Stimulated activated CD4-positive, alpha-beta T cell treated with anti-CD3 and anti-CD28 coated beads, TNF-alpha, amount 100 ng/mL, for 1 hour (primary cell): ENCODE data around the gene PPP1R9A.

ENCODE experiments used
- DNase-seq, 3 donors: peaks; one replicate each; pipeline ENCODE4 v3.0.0-alpha.2; 2020; ENCODE audit warnings: low read depth in 3 of 3, low spot score in 1 of 3

The PPP1R9A gene

DNA sequence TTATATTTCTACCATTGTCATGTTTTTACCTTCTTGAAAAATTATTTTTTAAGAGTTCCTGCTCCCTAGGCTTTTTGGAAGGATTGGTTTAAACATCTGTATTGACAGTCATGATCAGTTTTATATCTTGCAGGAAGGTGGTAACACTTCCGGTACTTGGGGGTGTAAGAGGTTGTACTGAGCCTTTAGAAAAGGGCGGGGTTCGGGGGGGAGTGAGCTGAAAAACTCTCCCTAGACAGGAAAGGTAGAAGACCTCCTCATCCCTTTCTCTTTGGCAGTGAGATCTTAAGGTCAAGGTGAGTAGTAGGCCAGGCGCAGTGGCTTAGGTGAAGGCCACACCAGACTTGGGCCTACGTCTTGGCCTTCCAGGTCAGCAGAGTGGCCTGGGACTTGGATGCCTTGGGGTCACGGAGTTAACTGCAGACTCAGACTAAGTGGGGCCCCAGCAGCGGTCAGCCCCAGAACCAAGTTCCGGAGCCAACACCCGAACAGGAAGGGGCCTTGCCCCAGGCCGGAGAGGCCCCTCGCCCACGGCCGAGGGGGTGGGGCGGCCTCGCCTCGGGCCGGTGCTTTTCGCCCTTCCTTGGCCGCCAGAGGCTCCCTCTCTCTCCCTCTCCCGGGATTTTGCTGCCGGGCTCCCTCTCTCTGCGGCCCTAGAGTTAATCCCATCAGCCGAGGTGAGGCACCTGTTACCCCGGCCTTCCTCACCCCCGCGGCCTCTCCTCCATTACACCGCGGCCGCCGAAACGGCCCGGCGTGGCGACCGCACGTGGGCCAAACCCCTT lies at the start of gene PPP1R9A:
PPP1R9A (plus strand) TSS at position 569 of the 785 bp plus-strand sequence. CDS start 2,520 bp downstream, outside the sequence.
- no peak for DNase-seq

- no peak for DNase-seq
These were observed 36.3 kb upstream of the PPP1R9A start for GRCh38 chr7:94871132-94871531.

GRCh38 chr7:94873239-94873638 lies 34.2 kb upstream of the PPP1R9A start:
- no peak for DNase-seq

DNA sequence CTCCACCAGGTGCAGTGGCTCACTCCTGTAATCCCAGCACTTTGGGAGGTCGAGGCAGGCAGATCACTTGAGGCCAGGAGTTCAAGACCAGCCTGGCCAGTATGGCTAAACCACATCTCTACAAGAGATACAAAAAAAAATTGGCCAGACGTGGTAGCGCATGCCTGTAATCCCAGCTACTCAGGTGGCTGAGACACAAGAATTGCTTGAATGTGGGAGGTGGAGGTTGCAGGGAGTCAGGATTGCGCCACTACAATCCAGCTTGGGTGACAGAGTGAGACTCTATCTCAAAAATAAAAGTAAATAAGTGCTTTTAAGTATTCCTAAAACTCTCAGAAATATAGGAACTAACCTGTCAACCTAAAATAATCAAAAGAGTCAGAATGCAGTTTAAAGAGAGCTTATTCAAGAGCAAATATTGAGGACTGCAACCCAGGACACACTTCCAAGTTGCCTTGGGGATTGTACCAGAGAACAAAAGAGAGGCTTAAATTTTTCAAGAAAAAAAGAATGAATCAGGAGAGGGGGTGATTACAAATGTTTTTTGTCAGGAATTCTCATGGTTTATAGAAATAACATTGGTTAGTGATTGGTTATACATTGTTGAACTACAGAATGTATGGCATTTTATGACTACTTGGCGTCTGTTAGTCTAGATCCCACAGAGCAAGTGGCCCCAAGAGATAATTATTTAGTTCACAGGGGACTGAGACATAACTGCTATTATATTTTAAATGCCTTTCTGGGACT lies 33.2 kb upstream of the PPP1R9A start:
- no peak for DNase-seq

DNA sequence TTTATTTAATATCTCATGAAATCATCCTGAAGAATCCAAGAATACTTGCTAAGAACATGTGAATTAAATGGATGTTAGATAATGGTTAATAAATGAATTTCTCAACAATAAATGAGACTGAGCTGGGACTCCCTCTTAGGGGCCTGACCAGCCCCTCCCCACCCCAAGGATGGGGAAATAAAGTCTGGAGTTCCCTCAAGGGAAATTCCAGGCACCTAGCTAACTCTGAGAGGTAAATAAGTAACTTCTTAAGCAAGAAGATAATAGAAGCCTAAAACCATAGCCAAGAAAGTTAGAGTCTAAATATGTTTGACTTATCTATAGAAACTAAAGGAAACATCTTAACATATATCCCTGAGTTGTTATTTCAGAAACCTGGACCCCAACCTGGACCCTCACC lies 32.2 kb upstream of the PPP1R9A start:
- DNase-seq: no peak

DNA sequence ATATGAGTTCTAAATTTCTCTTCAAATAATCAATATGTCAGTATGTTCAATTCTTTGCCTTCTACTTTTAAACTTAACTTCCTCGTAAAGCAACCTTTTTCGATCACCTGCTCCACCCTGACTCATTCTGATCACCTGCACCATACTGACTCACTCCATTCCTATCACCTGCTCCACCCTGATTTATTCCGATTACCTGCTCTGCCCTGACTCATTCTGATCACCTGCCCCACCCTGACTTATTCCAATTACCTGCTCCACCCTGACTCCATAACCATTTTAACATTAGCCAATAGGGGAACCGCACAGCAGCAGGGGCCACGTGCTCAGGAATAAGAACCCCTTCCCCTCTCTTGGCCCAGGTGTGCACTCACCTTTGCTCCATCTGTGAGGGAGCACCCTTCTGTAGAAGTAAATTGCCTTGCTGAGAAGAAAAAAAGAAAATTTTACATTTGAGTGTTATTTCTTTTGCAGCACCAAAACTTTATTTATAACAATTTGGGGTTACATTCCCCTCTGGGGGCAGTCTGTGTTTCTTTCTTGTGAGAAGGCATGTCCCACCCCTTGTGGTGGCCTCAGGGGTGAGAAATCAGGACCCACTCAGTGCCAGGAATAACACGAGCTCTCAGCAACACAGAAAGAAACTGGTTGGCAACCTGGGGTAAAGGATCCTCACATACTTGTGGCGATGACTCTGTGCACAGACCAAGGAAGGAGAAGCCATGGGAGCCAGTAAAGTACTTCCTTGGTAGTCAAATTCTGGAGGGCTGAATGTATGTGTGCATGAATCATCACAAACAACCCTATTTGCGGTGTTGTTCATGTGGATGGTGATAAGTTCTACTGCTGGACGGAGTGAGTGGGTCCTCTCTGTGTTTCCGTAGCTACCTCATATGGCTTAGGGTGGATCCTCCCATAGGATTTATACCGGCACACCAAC lies 29.4 kb upstream of the PPP1R9A start:
- no peak for DNase-seq

DNA sequence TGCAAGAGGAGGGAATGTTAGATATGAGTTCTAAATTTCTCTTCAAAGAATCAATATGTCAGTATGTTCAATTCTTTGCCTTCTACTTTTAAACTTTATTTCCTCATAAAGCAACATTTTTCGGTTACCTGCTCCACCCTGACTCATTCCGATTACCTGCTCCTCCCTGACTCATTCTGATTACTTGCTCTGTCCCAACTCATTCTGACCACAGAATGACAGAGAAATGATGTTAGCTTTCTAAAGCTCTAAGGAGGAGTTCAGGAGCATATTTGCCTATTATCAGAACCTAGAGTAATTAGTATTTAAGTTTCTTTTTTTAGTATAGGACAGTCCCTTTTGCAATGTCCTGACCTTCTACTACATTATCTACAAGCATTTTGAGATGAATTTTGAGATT lies 24.5 kb upstream of the PPP1R9A start:
- DNase-seq: no peak

DNA sequence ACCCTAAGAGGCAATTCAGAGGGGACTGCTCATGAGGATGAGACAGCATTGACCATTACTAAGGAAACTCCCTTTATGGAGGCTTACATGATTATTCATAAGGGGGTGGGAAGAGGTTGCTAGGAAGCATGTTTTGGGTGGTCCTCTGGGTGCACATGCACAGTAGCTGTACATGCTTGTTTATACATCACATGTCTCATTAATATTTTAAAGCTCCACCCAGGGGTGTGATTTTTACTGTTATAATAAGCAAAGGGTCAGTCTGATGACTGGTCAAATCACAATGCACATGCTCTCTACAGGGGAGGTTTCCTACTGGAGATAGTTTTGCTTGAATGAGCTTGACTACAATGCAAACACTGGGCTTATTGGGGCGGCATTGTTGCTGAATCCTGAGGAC lies 23.8 kb upstream of the PPP1R9A start:
- DNase-seq: no peak

DNA sequence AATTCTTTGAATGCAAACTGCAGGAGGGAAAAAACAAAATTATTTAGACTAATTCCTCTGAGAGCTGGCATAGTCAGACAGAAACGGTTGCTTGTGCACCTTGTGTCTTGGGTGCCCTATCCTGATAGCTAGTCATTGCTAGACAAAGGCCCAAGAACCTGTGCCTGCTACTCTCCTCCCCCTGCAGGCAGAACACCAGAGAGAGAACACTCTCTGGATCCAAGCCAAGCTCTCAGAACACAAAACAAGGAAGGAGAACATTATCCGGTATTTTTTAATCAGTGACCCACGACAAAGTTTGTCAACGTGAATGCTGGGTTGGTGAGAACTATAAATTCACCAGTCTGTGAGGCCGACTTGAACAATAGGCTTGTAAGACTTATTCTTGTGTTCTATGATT lies 18.8 kb upstream of the PPP1R9A start:
- DNase-seq: no peak

DNA sequence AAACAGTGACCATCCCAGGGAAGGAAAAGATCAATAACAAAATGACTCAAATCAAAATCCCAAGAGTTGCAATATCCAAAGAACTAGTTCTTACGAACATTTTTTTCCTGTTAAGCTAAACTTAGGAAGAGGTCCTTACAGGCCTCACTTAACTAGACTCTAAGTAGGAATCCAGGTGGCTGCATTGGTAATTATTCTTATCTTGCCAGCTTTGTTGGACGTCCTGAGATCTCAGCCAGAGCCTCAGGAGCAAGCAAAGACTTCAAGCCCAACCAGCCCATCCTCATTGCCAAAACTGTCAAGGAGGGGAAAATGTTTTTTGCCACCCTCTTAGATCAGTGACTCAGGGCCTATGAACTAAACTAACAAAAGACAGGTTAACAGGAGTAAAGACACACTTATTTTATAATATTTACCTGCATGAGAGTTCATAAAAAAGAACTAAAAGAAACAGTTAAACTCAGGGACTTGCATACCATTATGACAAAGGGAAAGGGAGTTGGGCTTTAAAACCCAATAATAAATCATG lies 18.3 kb upstream of the PPP1R9A start:
- no peak for DNase-seq

- DNase-seq: no peak
These were observed 17.2 kb upstream of the PPP1R9A start for GRCh38 chr7:94890216-94890615.

- DNase-seq: no peak
These were observed 13.7 kb upstream of the PPP1R9A start for GRCh38 chr7:94893661-94894060.

- DNase-seq: no peak
These were observed 9.9 kb upstream of the PPP1R9A start for GRCh38 chr7:94897541-94897940.

DNA sequence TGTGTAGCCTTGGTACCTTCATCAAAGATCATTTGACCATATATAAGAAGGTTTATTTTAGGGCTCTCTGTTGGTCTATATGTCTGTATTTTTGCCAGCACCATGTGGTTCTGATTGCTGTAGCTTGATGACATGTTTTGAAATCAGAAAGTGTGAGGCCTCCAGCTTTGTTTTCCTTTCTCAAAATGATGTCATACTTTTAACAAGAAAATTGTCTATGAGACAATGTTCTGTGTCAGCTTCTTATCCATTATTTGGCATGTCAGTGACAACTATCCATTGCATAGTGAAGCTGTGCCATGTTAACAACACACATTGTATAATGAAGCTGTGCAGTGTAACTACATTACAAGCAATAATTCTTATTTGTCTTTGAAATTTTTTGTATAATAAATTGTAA lies 9.1 kb upstream of the PPP1R9A start:
- DNase-seq: no peak

- DNase-seq: no peak
These were observed 5.4 kb upstream of the PPP1R9A start for GRCh38 chr7:94901981-94902380.

DNA sequence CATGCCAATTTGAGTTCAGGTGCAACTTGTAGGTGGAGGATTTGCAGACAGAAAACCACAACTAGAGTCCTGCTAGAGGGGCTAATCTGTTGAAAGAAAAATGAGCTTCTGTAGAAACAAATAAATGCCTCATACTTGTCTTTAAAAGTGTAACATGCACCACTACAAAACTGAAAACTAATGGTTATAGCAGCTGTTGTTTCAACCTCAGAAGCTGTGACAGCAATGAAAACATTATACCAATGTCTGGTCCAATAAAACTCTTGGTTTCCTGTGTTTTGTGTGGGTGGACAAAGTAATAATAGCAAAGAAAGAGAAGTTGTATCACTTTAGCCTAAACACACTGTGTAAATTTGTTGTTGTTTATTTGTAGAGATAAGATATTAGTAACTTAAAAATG lies 3.4 kb upstream of the PPP1R9A start:
- DNase-seq: no peak

GRCh38 chr7:94904982-94905381 lies 2.4 kb upstream of the PPP1R9A start:
- DNase-seq: no peak

GRCh38 chr7:94906065-94906851 lies 1.1 kb upstream of the PPP1R9A start:
- DNase-seq: no peak

DNA sequence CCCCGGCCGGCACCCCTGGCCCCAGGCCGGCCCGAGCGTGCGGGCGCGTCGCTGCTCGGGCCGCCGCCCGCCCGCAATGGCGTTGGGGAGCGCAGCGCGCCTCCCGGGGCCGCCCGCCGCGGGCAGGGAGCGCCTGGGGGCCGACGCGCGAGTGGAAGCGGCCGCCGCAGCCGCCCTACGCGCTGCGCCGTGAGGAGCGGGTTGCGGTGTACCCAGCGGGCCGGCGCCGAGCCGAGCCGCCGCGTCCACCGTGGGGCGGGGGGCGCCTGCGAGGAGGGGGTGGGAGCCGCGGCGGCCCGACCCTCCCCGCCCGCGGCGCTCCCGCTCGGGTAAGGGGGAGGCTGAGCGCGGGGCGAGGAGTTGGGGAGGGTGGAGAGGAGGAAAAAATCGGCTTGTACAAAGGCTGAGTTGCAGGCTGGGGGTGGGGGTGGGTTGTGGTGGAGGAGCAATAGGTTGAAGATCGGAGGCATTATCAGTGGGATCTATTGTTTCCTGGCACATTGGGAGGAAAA lies 473 bp downstream of the PPP1R9A start:
- DNase-seq: no peak
